ENCODE measurements around the gene MUC22.

The MUC22 gene

DNA sequence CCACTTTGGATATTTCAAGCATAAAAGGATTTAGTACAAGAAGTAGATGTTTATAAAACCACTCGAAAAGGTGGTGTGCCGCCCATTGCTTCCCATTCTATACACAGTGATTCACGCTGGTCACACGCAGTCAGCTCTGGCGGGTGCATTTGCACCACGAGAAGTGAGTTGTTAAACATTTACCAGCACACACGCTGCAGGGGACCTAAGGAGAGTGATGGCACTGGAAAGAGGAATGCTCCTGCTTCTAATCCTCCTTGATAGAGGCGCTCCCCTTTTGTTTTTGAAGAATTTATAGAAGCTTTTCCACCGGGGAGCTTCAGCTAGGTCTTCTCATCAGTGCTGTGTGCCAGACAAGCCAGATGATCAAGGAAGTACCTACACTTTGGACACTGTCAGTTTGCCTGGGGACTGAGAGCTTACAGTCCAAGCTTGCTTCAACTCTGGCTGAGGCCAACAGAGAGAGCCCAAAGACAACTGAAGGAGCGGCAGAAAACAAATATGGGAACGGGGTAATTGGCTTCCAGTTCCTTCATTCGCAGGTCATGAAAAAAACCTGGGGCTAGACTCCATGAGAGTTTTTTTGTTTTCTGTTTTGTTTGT, 31.2 kb downstream of the MUC22 start:
- Histone ChIP-seq H3K36me3 (replicated peaks in 1 of 2; ENCODE audit: control insufficient read depth in 2 of 2, insufficient read depth in 2 of 2, low read length in 2 of 2) (no peaks in the 10 kb centered on the region), H3K27me3 (ENCODE audit: control insufficient read depth in 3 of 3, insufficient read depth in 3 of 3, low read depth in 1 of 3, low read length in 3 of 3) (peaks cover 0 to 9% (median 0%) of the 10 kb centered on the region in 3 experiments), H3K4me2 (ENCODE audit: insufficient read depth, low read length, poor library complexity, severe bottlenecking) (no peak overlapping the region), H4K8ac (ENCODE audit: low read depth, low read length) (no peak overlapping the region), H3K14ac (ENCODE audit: low read length) (no peak overlapping the region), H3K4ac (ENCODE audit: low read length) (no peak overlapping the region), H3K9ac (ENCODE audit: low read depth, low read length, poor library complexity) (peak overlapping the region; percentile 25), H2BK15ac (ENCODE audit: low read length) (no peak overlapping the region), H4K91ac (ENCODE audit: low read depth, low read length, poor library complexity) (no peak overlapping the region), H2AK5ac (ENCODE audit: low read depth, low read length) (no peak overlapping the region), H2AFZ (ENCODE audit: low read length) (no peak overlapping the region), H2BK12ac (ENCODE audit: low read length) (no peak overlapping the region), H2BK5ac (ENCODE audit: low read length) (no peak overlapping the region), H3K9me3 (replicated peaks in 1 of 2; ENCODE audit: control insufficient read depth in 2 of 2, insufficient read depth in 1 of 2, low read depth in 1 of 2, low read length in 2 of 2) (no peaks in the 10 kb centered on the region), H3K4me3 (ENCODE audit: low read length in 2 of 2) (no peak overlapping the region), H3K27ac (replicated peaks; ENCODE audit: low read length) (no peak overlapping the region), H3K4me1 (ENCODE audit: control insufficient read depth in 2 of 2, insufficient read depth in 1 of 2, low read depth in 1 of 2, low read length in 2 of 2) (peaks cover 0 to 8% of the 10 kb centered on the region in 2 donors), H3K23ac (ENCODE audit: low read depth, low read length, poor library complexity) (no peak overlapping the region), H3K79me1 (ENCODE audit: low read depth, low read length) (no peaks in the 10 kb centered on the region), H3K18ac (ENCODE audit: low read length) (peak overlapping the region; percentile 24), H2BK120ac (ENCODE audit: low read depth, low read length) (no peak overlapping the region)
- no CpG with 5 or more reads among the region's 12 CpGs for WGBS, 2 donors (ENCODE audit: extremely low coverage in 2 of 2, insufficient read length in 2 of 2, insufficient replicate concordance in 1 of 2)
- DNase-seq (ENCODE audit: low spot score), result no peak

DNA sequence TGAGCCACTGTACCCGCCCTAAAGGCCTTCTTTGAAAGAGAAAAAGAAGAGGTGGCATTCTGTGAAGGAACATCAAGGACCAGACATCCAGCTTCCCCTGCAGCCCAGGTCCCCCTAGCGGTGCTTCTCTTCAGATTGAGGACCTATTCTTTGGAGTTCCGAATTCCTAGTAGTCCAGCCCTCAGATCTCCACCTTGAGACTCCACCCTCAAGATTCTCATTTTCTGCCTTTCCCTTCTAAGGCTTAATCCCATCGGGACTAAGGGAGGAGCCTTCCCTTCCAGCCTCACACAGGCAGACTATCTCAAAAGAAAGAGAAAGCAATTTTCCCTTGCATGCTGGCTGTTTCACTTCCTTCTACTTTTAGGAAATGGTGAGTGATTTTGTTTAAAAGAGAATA, 32.5 kb downstream of the MUC22 start:
- Histone ChIP-seq H3K27ac (replicated peaks; ENCODE audit: low read length) (no peak overlapping the region), H3K14ac (ENCODE audit: low read length) (no peak overlapping the region), H2BK15ac (ENCODE audit: low read length) (no peak overlapping the region), H4K91ac (ENCODE audit: low read depth, low read length, poor library complexity) (no peak overlapping the region), H4K8ac (ENCODE audit: low read depth, low read length) (no peak overlapping the region), H3K36me3 (replicated peaks in 1 of 2; ENCODE audit: control insufficient read depth in 2 of 2, insufficient read depth in 2 of 2, low read length in 2 of 2) (no peaks in the 10 kb centered on the region), H2BK5ac (ENCODE audit: low read length) (no peak overlapping the region), H2BK120ac (ENCODE audit: low read depth, low read length) (no peak overlapping the region), H2AFZ (ENCODE audit: low read length) (no peak overlapping the region), H3K4ac (ENCODE audit: low read length) (no peak overlapping the region), H3K4me2 (ENCODE audit: insufficient read depth, low read length, poor library complexity, severe bottlenecking) (no peak overlapping the region), H3K27me3 (ENCODE audit: control insufficient read depth in 3 of 3, insufficient read depth in 3 of 3, low read depth in 1 of 3, low read length in 3 of 3) (peaks cover 0 to 9% (median 0%) of the 10 kb centered on the region in 3 experiments), H3K9me3 (replicated peaks in 1 of 2; ENCODE audit: control insufficient read depth in 2 of 2, insufficient read depth in 1 of 2, low read depth in 1 of 2, low read length in 2 of 2) (no peaks in the 10 kb centered on the region), H3K18ac (ENCODE audit: low read length) (no peak overlapping the region), H3K9ac (ENCODE audit: low read depth, low read length, poor library complexity) (no peak overlapping the region), H3K79me1 (ENCODE audit: low read depth, low read length) (no peaks in the 10 kb centered on the region), H2BK12ac (ENCODE audit: low read length) (no peak overlapping the region), H3K4me1 (ENCODE audit: control insufficient read depth in 2 of 2, insufficient read depth in 1 of 2, low read depth in 1 of 2, low read length in 2 of 2) (peaks cover 0 to 5% of the 10 kb centered on the region in 2 donors), H3K23ac (ENCODE audit: low read depth, low read length, poor library complexity) (no peak overlapping the region), H2AK5ac (ENCODE audit: low read depth, low read length) (no peak overlapping the region), H3K4me3 (ENCODE audit: low read length in 2 of 2) (no peak overlapping the region)
- no peak for DNase-seq (ENCODE audit: low spot score)
- no CpG with 5 or more reads among the region's 4 CpGs for WGBS, 2 donors (ENCODE audit: extremely low coverage in 2 of 2, insufficient read length in 2 of 2, insufficient replicate concordance in 1 of 2)

DNA sequence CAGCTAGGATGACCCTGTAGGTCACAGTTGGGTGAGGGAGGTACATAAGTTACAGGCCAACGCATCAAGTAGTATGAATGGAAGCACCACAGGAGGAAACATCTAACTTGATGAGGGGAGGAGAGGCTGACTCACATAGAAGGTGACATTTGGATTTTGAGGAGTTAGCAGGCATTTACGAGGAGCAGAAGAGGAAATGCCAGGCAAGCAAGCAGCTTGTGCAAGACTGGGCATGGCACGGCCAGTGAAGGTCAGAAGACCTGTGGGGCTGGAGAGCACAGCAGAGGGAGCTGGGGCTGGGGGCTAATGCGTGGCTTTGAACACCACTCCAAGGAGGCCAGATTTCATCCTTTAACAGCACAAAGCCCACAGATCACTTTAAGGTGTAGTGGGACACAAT, 37.8 kb downstream of the MUC22 start:
- Histone ChIP-seq H3K4me2 (ENCODE audit: insufficient read depth, low read length, poor library complexity, severe bottlenecking) (no peak overlapping the region), H2BK5ac (ENCODE audit: low read length) (no peak overlapping the region), H3K27ac (replicated peaks; ENCODE audit: low read length) (no peak overlapping the region), H4K8ac (ENCODE audit: low read depth, low read length) (no peak overlapping the region), H2AK5ac (ENCODE audit: low read depth, low read length) (no peak overlapping the region), H2BK120ac (ENCODE audit: low read depth, low read length) (no peak overlapping the region), H3K18ac (ENCODE audit: low read length) (peak overlapping the region; percentile 86), H3K79me1 (ENCODE audit: low read depth, low read length) (no peaks in the 10 kb centered on the region), H3K9me3 (replicated peaks in 1 of 2; ENCODE audit: control insufficient read depth in 2 of 2, insufficient read depth in 1 of 2, low read depth in 1 of 2, low read length in 2 of 2) (peaks cover 0 to 2% of the 10 kb centered on the region in 2 donors), H3K4me1 (ENCODE audit: control insufficient read depth in 2 of 2, insufficient read depth in 1 of 2, low read depth in 1 of 2, low read length in 2 of 2) (peaks cover 0 to 3% of the 10 kb centered on the region in 2 donors), H2BK15ac (ENCODE audit: low read length) (no peak overlapping the region), H3K23ac (ENCODE audit: low read depth, low read length, poor library complexity) (no peak overlapping the region), H3K4me3 (ENCODE audit: low read length in 2 of 2) (no peak overlapping the region), H3K9ac (ENCODE audit: low read depth, low read length, poor library complexity) (no peak overlapping the region), H3K36me3 (replicated peaks in 1 of 2; ENCODE audit: control insufficient read depth in 2 of 2, insufficient read depth in 2 of 2, low read length in 2 of 2) (no peaks in the 10 kb centered on the region), H2BK12ac (ENCODE audit: low read length) (no peak overlapping the region), H3K27me3 (ENCODE audit: control insufficient read depth in 3 of 3, insufficient read depth in 3 of 3, low read depth in 1 of 3, low read length in 3 of 3) (peaks cover 0 to 12% (median 0%) of the 10 kb centered on the region in 3 experiments), H3K4ac (ENCODE audit: low read length) (no peak overlapping the region), H4K91ac (ENCODE audit: low read depth, low read length, poor library complexity) (no peak overlapping the region), H2AFZ (ENCODE audit: low read length) (no peak overlapping the region), H3K14ac (ENCODE audit: low read length) (no peak overlapping the region)
- DNase-seq (ENCODE audit: low spot score), result no peak
- no CpG with 5 or more reads among the region's 4 CpGs for WGBS, 2 donors (ENCODE audit: extremely low coverage in 2 of 2, insufficient read length in 2 of 2, insufficient replicate concordance in 1 of 2)

DNA sequence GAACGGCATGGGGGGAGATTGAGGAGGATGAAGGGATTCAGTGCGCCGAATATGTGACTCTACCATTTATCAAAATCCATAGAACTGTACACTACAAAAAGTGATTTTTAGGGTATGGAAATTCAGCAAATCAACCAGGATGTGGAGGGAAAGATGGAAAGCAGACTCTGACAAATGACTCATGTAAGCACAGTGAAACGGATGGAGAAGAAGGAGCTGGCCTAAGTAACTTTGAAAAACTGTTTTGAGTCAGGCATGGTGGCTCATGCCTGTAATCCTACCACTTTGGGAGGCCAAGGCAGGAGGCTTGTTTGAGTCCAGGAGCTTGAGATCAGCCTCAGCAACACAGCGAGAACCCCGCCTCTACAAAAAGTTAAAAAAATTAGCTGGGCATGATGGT, 39.2 kb downstream of the MUC22 start:
- H3K9me3 ChIP-seq (replicated peaks in 1 of 2; ENCODE audit: control insufficient read depth in 2 of 2, insufficient read depth in 1 of 2, low read depth in 1 of 2, low read length in 2 of 2), result peaks cover 0 to 2% of the 10 kb centered on the region in 2 donors
- no peak overlapping the region for H4K8ac ChIP-seq (ENCODE audit: low read depth, low read length)
- H3K4me2 ChIP-seq (ENCODE audit: insufficient read depth, low read length, poor library complexity, severe bottlenecking), result no peak overlapping the region
- H3K9ac ChIP-seq (ENCODE audit: low read depth, low read length, poor library complexity), result no peak overlapping the region
- H3K79me1 ChIP-seq (ENCODE audit: low read depth, low read length), result no peaks in the 10 kb centered on the region
- WGBS, 2 donors (ENCODE audit: extremely low coverage in 2 of 2, insufficient read length in 2 of 2, insufficient replicate concordance in 1 of 2), result no CpG with 5 or more reads among the region's 6 CpGs
- H2AK5ac ChIP-seq (ENCODE audit: low read depth, low read length), result no peak overlapping the region
- H3K14ac ChIP-seq (ENCODE audit: low read length), result no peak overlapping the region
- H2BK12ac ChIP-seq (ENCODE audit: low read length), result no peak overlapping the region
- H3K27ac ChIP-seq (replicated peaks; ENCODE audit: low read length), result no peak overlapping the region
- peaks cover 0 to 19% (median 0%) of the 10 kb centered on the region in 3 experiments for H3K27me3 ChIP-seq (ENCODE audit: control insufficient read depth in 3 of 3, insufficient read depth in 3 of 3, low read depth in 1 of 3, low read length in 3 of 3)
- no peak overlapping the region for H2BK15ac ChIP-seq (ENCODE audit: low read length)
- no peak overlapping the region for H4K91ac ChIP-seq (ENCODE audit: low read depth, low read length, poor library complexity)
- H3K4ac ChIP-seq (ENCODE audit: low read length), result no peak overlapping the region
- no peak overlapping the region for H3K18ac ChIP-seq (ENCODE audit: low read length)
- no peak overlapping the region for H3K23ac ChIP-seq (ENCODE audit: low read depth, low read length, poor library complexity)
- H3K36me3 ChIP-seq (replicated peaks in 1 of 2; ENCODE audit: control insufficient read depth in 2 of 2, insufficient read depth in 2 of 2, low read length in 2 of 2), result no peaks in the 10 kb centered on the region
- no peak overlapping the region for H3K4me3 ChIP-seq (ENCODE audit: low read length in 2 of 2)
- H2AFZ ChIP-seq (ENCODE audit: low read length), result no peak overlapping the region
- peaks cover 0 to 6% of the 10 kb centered on the region in 2 donors for H3K4me1 ChIP-seq (ENCODE audit: control insufficient read depth in 2 of 2, insufficient read depth in 1 of 2, low read depth in 1 of 2, low read length in 2 of 2)
- no peak overlapping the region for H2BK120ac ChIP-seq (ENCODE audit: low read depth, low read length)
- H2BK5ac ChIP-seq (ENCODE audit: low read length), result no peak overlapping the region
- DNase-seq (ENCODE audit: low spot score), result no peak
